Stimulated activated CD8-positive, alpha-beta memory T cell treated with anti-CD3 and anti-CD28 coated beads, Interleukin-7, amount 100 ng/mL, for 48 hours (primary cell): ENCODE data around the gene SEMA3F.

Experiments used
- DNase-seq, 2 donors: peaks; one replicate each; pipeline ENCODE4 v3.0.0-alpha.2; 2020; ENCODE audit warnings: low read depth in 1 of 2; ENCODE audit errors: extremely low read depth in 1 of 2

Gene SEMA3F

DNA sequence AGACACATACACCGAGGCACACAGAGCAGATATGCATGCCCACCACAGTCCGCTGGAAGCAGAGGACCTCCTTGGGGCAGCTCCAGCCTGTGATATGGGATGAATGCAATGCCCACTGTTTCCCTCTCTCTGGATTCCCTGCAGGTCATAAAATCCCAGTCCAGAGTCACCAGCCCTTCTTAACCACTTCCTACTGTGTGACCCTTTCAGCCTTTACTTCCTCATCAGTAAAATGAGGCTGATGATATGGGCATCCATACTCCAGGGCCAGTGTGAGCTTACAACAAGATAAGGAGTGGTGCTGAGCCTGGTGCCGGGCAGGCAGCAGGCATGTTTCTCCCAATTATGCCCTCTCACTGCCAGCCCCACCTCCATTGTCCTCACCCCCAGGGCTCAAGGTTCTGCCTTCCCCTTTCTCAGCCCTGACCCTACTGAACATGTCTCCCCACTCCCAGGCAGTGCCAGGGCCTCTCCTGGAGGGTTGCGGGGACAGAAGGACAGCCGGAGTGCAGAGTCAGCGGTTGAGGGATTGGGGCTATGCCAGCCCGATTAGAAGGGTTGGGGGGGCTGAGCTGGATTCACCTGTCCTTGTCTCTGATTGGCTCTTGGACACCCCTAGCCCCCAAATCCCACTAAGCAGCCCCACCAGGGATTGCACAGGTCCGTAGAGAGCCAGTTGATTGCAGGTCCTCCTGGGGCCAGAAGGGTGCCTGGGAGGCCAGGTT lies 36.0 kb downstream of the SEMA3F start, which contains the start of gene GNAT1:
Gene GNAT1 (plus strand): TSS at position 675 of the 725 bp plus-strand sequence. CDS start 116 bp downstream, outside the sequence.
- no peak for DNase-seq

DNA sequence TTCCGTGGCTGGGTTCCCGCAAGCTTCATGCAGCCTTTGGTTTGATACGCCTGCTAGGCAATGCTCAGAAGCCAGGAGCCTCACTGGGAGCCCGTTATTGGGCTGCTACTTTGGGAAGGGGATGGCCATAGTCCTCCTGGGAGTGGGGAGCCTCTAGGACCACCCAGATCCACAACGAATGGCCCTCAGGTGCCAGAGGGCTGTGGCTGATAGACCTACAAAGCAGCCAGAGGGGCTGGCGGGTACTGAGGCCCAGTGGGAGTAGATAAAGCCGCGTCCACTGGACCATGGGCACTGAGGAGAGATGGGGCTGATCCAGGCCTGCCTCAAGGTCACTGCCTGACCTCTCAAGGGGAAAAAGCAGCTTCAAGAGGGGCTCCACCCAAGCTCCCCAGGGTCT lies 37.0 kb downstream of the SEMA3F start:
- DNase-seq: no peak

DNA sequence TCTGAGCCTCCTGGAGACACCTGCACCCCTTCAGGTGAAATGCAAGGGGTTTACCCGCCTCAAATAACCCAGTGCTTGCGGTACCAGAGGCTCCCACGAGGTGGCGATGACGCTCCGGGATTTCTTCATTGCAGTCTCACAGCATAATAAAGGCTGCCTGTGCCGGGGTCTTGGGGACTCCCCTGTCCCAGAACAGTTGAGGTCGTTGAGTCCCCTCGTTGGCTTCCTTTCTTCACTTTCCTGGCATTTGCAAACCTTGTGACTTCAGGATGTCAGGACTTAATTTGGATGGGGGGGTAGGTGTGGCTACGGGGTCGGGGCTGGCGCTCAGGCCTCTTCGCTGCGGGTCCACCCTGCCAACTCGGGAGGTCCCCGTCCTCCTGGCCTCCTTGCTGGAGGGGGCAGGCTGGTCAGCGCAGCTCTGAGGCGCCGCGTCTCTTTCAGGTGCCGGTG lies 37.6 kb downstream of the SEMA3F start:
- DNase-seq: peak; percentile 58 to 62

DNA sequence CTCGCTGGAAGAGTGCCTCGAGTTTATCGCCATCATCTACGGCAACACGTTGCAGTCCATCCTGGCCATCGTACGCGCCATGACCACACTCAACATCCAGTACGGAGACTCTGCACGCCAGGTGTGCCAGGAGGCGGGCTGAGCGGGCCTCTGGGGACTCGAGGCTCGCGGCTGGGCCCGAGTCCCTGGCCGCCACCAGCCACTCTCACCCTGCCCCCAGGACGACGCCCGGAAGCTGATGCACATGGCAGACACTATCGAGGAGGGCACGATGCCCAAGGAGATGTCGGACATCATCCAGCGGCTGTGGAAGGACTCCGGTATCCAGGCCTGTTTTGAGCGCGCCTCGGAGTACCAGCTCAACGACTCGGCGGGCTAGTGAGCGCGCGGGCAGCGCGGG lies 38.2 kb downstream of the SEMA3F start:
- no peak for DNase-seq

DNA sequence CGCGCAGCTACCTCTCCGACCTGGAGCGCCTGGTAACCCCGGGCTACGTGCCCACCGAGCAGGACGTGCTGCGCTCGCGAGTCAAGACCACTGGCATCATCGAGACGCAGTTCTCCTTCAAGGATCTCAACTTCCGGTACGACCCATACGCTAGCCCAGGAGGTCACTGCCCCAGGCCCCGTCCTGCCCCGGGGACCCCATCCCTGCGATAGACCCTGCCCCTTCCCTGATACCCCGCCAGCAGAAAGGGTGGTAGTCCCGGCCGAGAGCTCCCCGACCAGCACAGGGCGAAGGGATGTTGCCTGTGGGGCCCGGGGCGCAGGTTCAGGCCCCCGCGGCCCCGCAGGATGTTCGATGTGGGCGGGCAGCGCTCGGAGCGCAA lies 38.6 kb downstream of the SEMA3F start:
- DNase-seq: no peak

DNA sequence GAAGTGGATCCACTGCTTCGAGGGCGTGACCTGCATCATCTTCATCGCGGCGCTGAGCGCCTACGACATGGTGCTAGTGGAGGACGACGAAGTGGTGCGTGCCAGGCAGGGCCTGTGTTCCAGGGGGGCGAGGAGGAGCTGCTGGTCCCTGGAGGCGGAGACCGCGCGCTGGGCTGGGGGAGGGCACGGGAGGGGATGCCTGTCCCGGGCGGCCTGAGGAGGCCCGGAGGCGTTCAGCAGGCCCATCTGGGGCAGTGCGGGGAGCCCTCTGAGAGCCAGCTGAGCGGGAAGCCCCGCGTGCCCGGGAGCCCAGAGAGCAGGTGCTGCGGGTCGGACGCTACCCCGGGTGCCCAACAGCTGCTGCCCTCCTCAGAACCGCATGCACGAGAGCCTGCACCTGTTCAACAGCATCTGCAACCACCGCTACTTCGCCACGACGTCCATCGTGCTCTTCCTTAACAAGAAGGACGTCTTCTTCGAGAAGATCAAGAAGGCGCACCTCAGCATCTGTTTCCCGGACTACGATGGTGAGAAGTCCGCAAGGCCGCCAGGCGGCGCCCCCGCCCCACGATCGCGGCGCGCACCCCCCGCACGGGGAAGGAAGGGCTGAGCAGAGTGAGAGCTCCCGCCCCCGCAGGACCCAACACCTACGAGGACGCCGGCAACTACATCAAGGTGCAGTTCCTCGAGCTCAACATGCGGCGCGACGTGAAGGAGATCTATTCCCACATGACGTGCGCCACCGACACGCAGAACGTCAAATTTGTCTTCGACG lies 39.2 kb downstream of the SEMA3F start:
- peak; percentile 46 to 60 for DNase-seq

DNA sequence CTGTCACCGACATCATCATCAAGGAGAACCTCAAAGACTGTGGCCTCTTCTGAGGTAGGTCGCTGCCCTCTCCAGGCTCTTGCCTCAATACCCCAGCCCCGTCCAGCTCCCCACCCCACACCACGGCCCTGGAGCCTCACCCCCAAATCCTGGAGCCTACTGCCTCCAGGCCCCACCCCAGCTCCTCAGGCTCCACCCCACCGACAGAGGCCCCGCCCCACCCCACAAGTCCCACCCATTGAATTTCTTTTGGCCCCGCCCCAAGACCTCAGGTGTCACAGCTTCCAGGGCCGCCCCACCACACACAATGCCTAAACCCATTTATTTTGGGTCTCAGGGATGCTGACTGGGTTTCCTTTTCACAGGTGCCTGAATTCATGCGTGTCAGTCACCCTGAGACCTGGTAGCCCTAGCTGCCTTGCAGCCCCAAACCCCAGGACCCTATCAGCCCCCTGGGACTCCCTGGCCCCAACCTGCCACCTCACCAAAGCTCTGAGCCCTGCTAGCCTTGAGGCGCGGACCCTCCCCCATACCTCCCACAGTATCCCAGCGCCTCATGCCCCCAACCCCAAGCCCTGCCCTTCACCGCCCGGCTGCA lies 39.9 kb downstream of the SEMA3F start:
- DNase-seq: no peak

DNA sequence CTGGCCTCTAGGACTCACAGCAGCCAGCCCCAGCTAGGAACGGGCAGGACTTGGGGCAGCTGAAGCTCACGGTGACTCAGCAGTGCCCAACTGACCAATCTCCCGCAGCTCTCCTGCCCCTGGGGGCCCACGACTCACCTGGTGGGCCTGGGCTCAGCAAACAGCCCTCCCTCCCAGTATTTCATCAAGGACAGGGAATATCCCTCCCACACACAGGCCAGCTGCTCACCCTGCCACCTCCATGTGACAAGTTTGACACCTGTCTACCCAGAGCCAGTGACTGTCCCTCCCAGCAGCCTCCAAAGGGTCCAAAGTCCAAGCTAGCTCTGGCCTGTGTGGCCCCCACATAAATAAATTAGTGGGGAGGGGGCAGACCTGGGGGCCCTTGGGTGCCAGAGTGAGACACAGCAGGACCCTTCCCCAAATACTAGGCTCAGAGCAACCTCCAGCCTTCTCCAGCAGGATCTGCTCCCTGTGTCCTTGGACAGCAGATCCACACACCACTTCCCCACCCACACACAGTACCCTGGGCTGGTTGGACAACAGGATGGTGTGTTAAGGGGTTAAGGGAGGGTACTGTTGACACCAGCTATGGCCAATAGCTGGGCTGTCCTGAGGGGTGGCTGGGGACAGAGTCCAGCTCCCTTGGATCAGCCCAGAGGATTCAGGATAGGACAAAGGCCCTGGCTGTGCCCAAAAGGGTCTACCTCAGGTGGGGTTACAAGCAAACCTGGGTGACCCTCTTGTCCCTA lies 40.6 kb downstream of the SEMA3F start:
- DNase-seq: no peak

DNA sequence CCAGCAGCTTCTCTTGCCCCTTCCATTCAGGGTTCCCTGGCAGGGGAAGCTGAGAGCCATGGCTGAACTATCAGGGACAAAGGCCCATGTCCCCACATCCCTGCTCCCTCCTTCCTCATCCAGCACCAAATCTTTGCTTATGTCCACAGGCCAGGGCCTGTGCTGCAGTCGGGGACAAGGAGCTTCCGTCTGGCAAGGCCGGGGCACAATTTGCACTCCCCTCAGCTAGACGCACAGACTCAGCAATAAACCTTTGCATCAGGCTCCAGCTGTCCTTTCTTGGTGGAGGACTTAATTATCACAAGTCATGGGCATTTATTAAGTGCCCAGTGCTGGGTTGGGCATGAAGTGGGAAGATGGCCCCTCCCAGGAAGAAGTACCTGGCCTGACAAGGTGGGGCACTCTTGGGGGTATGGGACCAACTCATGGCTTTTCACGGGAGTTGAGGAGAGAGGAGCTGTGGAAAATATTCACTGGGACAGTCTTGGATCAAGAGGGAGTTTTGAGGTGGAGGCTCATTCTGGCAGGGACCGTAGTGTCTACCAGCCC lies 41.2 kb downstream of the SEMA3F start:
- DNase-seq: no peak

DNA sequence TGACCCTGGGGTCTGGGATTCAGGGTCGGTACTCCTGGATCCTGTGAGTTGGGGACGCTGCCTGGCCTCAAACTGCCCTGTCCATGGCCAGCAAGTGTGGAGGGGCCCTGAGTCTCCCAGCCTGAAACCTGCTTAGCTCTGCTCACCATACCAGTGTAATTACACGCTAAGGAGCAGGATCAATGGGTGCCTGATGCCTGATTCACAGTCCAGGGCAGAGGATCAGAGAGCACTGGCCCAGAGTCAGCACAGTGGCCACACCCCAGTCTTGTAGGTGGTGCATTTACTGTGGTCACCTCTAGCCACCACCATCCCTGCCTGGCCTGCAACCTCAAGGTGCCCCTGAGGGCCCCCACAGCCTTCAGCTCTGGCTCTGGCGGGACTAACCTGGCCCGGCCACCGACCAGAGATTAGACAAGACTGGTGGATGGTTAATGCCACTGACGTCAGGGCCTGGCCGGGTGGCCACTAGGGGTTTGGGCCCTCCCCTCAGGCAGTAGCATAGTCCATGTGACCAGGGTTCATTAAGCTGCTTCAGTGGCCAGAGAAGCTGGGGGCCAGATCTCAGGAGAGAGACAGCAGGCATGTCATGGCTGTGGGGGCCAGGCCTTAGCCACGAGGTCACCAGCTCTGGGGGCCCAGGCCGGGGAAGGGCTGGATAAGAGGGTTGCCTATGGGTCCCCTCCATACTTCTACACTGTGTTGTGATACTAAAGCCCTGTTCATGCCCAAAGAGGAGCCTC lies 46.6 kb downstream of the SEMA3F start:
- DNase-seq: no peak

DNA sequence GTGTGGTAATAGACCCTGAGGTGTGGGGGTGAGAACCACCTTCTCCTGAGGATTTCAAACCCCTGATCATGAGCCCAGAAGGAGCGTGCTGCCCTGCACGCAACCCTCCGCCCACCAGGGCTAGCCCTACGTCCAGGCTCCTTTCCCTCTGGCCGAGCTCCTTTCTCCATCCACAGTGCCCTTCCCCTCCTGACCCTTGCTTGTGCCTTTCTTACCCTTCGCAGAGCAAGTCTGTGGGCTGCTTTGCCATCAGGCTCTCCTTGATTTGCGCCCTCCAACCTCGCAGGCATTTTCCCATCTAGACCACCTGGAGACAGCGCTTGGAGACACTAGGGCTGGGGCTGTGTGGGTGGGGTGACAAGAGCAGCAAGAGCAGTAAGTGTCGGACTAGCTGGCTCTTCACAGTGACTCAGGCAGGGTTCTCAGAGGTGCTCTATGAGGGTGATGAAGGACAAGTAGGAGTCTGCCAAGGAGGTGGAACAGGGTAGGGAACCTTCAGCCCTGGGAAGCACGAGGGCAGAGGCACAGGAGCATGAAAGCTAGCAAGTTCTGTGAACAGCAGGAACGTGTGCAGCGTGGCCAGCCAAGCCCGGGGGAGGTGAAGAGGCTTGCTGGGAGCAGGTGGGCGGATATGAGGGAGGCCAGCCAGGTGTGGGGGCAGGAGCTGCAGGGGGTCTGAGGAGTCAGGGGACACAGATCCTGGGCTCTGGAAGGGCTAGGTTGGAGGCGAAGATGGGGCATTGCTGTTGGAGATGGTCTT lies 47.4 kb downstream of the SEMA3F start:
- no peak for DNase-seq

DNA sequence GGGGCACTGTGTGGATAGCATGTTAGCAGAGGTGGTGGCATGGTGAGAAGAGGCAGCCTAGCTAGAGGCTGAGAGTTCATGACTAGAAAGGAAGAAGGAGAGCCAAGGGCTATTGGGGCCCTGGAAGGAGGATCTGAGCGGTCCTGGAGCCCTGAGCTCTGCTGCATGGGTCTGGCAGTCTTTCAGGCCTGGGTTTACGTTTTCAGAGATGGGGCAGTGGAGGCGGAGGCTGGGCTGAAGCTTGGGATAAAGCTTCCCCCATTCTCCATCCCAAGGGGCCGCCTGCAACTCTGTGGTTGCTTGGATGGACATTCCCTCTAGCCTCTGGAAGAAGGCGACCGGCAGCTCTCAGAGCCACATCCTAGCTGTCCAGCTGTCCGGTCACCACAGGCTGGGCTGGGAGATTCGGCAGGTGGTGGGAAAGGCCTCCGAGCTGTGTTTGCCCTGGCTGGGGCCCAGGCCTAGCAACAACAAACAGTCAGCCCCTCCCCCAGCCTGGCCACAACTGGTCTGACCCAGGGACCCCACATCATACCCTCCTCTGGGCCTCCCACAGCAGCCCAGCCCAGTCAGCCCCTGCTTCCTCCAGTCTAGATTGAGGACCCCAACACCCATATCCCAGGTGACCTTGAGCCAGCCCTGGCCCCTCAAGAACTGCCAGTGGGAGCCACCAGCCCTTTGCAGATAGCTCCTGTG lies 48.1 kb downstream of the SEMA3F start:
- DNase-seq: no peak

DNA sequence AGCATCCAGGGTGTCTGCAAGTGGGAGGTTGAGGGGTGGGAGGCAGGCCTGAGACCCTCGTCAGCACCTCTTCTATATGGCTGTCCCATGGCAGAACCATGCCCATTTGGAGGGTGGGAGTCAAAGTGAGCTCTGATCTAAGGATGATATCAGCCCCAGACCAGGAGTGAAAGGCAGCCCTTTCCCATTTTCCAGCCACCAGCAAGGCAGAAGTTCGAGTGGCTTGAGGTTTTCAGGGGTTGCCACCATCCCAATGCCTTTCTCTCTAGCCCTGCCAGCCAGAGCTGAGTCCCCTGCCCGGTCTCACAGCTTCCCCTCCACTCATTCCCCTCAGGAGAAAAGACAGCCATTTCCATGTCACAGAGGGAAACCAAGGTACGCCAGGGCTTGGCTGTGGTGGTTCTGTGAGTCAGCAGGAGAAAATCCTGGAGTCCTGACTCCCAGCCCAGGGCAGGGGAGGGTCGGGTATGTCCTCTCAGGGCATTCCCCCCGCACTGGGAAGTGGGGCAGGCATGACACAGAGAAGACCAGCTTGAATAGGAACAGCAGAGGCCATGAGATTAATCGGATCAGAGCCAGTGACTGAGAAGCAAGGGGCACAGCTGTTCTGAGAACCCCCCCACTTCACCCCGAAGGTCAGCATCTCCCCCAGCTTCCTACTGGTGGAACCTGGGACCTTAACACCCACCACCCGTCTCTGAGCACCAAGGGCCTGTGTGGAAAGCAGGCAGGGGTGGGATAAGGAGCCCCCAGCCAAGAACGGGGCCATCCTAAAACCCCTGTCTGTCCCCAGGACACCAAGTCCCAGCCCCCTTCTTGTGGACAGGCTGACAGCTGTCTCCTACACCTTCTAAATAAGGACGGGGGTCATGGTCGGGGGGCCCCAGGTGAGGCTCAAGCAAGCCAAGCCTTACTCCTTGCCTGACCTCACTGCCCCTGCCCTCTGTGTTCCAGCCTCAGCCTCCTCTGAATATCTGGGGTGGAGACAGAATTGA lies 49.0 kb downstream of the SEMA3F start:
- DNase-seq: no peak

DNA sequence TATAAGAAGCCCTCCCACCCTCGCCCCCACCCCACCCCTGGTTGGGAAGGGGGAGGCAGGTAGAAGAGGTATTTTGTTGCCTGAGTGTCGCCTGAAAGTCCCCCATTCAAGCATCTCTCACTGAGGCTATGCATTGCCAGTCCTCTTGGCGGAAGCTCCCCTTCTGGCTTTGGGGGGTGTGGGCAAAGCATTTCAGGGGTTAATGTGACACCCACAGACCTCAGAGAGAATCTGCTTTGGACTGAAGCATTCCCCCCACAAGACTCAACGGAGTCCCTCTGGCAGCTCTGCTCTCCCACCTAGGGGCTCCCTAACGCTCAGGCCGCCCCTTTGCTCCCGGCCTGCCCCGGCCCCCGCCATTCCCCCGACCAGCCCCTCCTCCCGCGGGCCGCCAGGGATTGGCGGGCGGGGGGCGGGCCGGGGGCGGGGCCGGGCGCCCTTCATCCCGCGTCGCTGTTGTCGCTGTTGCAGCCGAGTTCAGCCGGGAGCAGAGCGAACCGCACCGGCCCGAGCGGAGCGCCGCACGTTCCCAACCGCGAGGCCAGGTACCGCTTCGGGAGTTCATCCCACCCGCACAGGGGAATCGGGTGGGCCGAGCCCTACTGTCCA lies 49.8 kb downstream of the SEMA3F start, which contains the start of gene SLC38A3:
Gene SLC38A3 (plus strand): TSS at position 468 of the 609 bp plus-strand sequence. CDS start 8,929 bp downstream, outside the sequence.
- no peak for DNase-seq

DNA sequence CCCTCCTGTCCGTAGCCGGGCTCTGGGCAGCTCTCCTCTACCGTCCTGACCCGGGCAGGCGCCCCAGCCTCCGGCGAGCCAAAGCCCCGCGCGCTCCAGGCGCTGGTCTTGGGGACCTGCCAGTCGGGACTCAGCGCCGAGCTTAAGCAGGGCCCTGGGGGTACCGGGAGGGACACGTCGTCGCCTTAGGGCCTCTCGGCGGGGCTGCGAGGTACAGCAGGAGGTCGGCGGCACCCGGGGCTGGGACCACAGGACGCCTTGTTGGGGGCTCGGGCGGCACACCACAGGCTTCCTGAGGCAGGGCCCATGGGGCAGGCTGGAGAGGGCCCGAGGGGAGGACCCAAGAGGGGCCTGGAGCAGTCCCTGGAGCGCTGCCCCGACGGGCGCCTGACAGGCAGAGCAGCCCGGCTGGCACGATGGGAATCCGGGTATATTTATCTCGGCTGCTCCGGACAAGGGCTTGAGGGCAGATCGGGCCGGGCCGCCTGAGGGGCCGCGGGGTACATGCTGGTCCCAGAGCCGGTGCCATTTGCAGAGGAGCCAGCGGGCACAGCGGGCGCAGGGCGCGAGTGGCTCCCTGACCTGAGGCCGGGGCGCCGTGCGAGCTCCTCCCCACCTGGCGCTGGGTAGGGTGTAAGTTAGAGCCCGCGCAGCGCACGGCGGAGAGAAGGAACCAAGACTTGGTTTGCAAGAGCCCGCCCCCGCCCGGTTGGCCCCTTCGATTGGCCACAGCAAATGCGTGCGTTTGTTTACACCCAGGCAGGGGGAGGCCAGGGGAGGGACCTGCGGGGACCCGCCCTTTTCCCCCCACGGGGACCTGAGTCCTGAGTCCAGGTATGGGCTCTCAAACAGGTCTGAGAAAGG lies 50.5 kb downstream of the SEMA3F start:
- DNase-seq: peak in 1 of 2 donors; percentile 18
